GM11168 (cell line): Measurements from ENCODE around the gene RSPO4.
"Not testable (repeated sequence)": the region's sequence is repeated elsewhere in the genome, so short reads cannot be mapped to it uniquely, and the experiment has no call there.

ENCODE experiments used
- in situ Hi-C: fragments of 300-500 bp; cut with MboI; formaldehyde crosslinking; loops from one replicate; pipeline ENCODE4 v1.12.0; 2022; ENCODE audit warnings: low sequenced_read_pairs; ENCODE audit not compliant: unreplicated experiment

Gene RSPO4

DNA sequence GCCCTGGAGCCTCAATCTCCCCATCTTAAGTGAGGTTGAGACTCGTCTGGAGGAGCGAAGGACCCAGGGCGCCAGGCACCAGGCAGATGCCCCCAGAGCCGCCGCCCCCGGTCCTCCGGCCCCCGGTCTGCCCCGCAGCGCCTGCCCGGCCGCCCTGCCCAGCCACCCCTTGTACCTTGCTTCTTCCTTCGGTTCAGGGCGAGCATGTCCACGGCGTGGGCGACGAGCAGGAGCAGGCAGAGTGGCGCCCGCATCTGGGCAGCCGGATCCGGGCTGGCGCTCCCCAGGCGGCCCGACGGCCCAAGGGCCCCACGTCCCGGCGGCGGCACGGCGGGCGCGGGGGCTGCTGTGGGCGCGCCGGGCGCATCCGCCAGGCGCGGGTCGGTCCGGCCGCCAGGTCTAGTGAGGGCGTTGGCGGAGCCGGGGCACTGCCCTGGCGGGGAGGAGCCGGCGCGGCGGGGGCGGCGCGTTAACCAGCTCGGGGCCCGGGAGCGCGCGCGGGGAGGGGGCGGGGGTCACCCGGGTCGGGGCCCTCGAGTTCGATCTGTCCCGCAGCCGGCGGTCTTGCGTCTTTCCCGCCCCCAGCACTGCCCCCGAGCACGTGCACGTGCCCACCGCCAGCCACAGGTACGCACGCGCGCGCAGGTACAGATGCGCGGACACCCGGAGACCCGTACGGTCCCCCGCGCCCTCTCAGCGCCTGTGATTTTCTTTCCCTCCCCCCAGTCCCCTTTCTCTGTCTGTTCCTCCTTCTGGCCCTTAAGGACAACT is at the start of gene RSPO4:
Gene RSPO4 (minus strand): TSS at position 401 of the 771 bp plus-strand sequence. CDS start 147 bp downstream, at position 254.
- in situ Hi-C loops, result no loop called here

DNA sequence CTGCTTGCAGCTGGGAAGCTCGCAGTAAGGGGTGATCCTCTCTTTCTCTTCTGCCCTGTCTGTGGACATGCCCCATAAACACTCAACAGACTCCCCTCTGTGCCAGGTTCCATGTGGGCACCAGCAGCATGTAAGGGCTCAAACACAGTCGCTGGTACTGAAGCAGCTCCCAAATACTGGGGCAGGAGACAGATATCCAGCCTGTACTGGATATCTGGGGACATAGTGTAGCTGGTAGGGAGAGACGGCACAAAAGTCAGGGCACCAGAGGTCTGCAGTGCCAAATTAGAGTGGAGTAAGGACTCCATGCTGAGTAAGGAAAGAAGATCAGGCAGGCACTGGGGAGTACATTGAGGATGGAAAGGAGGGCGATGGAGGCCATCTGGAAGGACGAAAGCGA is 48.3 kb upstream of the RSPO4 start:
- in situ Hi-C loops, result no loop called here

DNA sequence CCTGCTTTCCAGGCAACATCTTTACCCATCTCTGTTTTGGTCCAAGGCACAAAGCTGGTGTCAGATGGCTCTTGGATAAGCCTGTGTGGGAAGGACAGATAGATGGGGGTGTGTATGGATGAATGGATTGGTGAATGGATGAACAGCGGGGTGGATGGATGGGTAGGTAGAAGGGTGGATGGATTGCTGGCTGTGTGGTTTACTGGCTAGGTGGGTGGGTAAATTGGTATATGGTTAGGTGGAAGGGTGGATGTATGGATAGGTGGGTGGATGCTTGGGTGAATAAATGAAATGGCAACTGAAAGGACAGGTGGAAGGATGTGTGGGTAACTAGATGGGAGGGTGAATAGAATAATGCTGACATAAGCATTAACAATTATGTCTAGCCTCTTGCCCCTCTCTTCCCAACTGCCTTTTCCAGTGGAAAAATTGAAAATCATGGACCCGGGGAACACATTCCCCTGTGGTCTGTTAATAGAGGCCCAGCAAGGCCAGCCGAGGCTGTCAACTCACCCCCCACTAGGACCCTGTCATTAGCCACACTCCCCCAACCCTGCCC is 43.8 kb upstream of the RSPO4 start:
- in situ Hi-C loops, result no loop called here

DNA sequence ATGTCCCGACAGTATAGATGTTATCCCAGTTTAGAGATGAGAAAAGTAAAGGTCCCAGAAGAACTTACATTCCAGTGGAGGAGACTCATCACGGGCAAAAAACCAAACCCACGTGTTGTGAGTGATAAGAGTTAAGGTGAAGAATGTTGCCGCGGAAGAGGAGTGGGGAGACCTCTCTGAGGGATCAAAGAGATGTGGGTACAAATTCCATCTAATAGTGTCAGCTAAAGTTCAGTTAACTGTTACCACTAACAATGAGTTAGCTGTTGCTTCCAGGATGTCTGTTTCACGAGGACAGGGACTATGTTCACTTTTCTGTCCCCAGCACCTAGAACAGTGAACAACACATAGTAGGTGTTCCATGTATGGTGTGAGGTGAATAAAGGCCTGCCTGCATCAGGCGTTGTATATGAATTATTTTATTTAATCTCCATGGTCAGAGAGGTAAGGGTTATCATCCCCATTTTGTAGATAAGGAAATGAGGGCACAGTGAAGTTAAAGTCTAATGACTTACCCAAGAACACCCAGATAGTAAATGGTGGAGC is 39.8 kb upstream of the RSPO4 start:
- in situ Hi-C loops, result no loop called here

DNA sequence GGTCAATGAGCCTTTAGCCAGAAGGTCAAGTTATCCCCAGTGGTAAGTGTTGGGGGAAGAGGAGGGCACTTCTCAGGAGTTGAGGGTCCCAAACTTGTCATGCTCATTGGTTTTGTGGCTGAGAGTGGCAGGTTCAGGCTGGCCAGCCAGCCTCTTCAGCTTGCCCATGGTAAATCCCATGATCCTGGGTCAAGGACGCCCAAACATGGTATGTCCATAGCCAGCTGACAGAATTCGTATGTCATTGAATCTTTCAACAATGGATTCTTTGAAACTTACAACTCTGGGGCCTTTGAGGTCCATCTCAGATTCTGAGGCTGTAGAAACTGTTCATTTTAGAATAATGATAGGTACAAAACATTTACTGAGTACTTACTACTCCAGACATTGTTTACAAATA is 36.1 kb upstream of the RSPO4 start:
- in situ Hi-C loops, result no loop called here

DNA sequence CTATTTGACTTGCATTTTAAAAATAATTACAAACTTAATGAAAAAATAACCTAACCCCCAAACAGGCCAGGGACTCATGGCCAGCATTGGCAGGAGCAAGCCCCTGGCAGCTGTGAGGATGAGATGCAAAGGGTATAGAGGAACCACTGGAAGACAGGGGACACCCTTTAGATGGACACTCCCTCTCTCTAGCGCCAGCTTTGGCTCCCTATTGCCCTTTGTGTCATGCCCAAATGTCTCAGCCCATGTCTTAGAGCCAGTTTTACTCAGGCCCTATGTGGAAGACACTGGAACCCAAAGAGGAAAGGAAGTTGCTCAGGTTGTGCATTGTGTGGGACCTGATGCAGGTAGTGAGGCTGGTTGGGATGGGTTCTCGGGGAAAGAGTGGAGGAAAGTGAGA is 34.9 kb upstream of the RSPO4 start:
- in situ Hi-C loops, result no loop called here

DNA sequence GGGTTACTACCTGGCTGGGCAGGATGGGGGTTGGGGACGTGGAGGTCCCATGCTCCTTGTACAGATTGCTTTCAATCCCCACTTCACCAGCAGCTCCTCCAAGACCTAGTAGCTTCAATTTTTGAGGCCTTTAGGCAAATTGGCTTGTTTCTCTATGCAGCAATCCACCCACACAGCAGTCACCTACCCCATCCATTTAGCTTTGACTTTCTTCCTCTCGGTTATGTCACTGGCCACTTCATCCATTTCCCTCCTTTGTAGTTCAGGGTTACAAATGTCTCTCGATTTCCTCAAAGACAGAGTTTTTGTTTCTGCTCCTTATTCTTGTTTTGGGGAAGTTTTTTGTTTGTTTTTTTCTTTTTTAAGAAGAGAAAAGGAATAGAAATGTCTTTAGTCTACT is 33.4 kb upstream of the RSPO4 start:
- in situ Hi-C loops, result no loop called here

DNA sequence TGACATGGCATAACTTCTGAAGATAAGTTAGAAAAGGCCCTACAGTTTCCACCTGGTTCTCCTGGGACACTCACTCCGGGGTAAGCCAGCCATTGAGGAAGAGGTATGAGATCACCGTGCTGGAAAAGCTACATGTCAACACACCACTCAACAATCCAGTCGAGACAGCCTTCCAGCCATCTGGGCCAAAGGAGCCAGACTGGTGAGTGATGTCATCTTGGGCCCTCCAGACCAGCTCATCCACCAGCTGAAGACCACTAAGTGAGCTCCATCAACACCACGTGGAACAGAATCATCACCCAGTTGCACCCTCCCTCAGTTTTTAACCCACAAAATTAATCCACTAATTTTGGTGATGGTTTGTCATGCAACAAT is 32.3 kb upstream of the RSPO4 start:
- in situ Hi-C loops, result no loop called here

DNA sequence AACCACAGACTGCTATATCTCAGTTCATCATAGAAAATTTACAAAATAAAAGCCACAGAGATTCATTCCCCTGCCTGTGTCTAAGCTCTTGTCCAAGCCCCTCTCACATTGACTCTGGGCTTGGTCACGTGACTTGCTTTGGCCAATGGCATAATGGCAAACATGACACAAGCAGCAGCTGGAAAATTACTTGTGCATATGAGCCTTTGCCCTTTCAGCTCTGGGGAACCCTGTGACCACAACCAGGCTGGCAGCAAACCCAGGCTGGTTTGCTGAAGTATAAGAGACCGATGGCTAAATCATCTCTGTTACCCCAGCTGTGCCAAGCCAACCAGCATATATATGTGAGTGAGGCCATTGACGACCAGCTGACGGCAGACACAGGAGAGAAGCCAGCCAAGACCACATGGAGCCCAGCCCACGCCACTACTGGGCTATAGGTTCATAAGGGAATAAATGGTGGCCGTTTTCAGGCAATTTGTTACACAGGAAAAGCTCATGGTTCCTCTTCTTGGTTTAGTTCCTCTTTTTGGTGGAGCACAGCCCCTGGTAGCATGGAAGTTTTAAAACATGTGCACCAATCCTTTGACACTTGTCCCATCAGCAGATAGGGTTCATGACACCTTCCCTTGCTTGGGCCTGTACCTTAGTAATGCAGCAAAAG is 31.8 kb upstream of the RSPO4 start:
- in situ Hi-C loops, result no loop called here

DNA sequence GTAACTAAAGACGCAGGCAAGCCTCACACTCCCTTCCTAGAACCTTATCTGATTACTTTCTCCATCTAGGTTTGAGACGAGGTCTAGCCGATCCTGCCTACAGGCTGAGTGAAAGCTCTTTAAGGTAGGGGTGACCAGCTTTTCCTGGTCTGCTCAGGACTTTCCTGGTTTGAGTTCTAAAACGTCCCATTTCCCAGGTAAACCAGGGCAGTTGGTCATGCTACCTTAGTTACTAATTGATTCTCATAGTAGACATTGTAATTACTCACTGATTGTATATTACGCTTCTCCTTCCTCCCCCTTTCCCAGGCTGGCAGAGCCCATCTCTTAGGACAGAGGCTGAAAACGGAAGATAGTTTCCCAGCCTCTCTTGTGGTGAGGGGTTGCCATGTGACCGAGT is 27.9 kb upstream of the RSPO4 start:
- in situ Hi-C loops, result no loop called here

DNA sequence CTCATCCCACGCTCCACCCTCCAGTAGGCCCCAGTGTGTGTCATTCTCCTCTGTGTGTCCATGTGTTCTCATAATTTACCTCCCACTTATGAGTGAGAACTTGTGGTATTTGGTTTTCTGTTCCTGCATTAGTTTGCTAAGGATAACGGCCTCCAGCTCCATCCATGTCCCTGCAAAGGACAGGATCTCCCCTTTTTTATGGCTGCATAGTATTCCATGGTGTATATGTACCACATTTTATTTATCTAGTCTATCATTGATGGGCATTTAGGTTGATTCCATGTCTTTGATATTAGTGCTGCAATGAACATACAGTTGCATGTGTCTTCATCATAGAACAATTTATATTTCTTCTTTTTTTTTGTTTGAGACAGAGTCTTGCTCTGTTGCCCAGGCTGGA is 24.1 kb upstream of the RSPO4 start:
- in situ Hi-C loops, result not testable (repeated sequence)

DNA sequence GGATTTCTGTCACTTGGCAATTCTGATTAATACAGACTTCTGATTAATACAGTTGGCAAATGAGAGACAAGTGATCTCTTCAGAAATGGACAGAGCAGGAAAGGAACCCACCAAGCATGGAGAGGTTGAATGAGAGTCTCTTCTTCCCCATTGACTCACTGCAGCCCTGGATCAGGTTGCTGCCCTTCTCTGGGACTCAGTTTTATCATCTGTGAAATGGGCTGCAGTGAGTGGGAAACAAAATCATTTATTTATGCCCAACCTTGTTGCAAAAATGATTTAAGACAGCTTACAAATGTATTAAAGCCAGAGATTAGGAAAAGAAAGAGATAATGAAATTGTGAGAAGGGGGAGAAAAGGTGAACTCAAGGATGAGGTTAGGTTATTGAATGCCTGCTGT is 20.8 kb upstream of the RSPO4 start:
- in situ Hi-C loops, result no loop called here

DNA sequence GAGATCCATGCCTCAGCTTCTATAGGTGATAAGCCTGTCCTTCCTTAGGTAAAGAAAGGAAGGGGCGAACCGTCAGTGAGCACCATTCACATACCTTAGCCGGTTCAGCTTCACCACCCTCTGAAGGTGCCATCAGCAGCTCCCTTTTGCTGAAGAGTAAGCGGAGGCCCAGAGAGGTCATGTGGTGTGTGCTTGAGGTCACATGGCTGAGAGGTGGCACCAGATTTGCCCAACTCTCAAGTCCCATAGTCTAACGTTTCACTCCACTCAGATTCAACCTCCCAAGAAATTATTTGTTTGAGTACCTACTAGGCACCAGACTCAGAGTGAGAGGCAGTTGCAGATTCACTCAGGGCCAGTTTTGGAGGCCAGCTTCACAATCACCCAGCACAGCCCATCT is 18.5 kb upstream of the RSPO4 start:
- in situ Hi-C loops, result no loop called here

DNA sequence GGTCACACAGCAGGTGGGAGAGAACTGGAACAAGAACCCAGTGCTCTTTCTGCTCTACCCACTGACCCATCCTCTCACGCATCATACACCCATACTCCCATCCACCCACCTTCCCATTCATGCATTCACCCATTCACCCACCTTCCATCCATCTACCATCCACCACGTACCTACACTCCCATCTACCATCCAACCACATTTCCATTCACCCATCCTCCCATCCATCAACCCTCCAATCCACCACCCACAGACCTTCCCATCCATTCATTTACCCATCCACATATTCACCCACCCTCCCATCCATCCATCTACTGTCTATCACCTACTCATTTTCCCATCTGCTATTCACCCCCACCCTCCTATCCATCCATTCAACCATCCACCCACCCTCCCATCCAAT is 17.2 kb upstream of the RSPO4 start:
- in situ Hi-C loops, result no loop called here

DNA sequence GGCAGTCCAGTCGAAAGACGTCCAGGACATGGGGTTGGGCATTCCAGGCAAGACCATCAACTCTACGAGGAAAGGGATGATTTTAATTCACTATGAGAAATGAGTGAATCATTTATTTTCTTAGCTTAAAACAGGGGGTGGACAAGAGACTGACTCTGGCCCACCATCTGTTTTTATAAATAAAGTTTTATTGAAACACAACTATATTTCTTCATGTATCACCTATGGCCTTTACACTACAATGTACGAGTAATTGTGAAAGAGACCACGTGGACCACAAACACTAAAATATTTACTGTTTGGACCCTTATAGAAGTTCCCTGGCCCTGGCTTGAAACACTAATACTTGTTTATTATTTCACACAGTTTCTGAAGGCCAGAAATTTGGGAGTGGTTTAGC is 15.6 kb upstream of the RSPO4 start:
- in situ Hi-C loops, result no loop called here

DNA sequence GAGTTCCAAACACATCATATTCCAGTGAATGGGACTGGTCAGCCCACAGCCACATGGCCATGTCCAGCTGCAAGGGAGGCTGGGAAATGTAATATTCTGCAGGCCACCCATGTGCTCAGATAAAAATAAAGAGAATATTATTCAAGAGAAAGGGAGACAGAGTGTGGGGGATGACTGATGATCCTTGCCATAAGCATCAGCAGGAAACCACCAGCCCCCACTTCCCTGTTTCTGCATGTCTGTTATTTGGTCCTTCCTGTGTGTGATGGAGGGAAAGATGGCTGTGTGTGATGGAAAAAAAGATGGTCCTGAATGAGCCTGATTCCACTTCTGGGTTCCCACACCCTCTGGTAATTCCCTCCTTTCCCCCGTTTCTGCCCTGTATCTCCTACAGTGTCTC is 13.1 kb upstream of the RSPO4 start:
- in situ Hi-C loops, result no loop called here

DNA sequence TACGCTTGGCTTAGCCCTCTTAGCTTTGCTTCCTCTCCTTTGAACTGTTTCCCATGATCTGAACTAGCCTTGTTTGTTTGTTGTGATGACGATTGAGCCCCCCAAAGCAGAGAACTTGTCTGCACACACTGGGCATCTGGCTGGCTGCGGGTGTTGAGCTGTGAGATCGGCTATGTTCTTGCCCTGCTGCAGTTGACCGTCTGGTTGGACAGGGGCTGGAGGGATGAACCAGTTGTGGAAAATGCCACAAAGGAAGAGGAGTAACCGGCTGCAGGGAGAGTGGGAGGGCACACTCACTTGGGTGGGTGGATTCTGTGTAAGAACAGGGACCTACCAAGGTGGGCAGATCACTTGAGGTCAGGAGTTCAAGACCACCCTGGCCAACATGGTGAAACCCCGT is 12.4 kb upstream of the RSPO4 start:
- in situ Hi-C loops, result no loop called here

DNA sequence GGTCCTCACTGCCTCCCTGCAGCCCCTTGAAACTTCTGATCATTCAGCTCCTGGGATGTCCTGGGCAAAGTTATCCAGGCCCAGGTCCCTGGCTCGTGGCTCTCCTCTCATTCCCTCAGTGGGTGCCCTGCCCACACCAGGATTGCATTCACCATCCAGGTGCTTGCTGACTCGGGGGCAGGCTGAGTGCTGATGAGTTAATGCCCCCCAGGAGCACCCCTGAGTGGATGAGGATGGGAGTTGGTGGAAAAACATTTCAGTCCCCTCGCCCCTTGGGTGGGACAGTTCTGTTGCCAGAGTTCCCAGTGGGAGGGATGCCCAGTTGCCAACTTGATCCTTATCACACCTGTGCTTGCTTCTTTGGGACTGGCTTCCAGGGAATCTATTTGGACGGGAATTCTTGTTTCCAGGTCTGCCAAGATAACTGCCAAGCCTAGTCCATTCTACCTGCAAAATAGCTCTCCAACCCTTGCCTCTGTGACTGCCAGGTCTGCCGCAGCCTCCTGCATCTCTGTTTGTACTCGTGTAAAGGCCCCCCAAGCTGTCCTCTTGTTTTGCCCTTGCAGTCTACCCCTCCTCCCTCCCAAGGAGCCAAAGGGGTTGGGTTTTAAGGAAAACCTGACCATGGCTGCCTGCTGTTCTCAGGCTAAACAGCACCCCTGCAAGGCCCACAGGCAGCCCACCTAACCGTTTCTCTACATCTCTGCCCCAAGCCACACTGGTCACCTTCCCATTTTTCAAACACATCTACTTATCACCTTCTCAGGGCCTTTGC is 11.6 kb upstream of the RSPO4 start:
- in situ Hi-C loops, result no loop called here

DNA sequence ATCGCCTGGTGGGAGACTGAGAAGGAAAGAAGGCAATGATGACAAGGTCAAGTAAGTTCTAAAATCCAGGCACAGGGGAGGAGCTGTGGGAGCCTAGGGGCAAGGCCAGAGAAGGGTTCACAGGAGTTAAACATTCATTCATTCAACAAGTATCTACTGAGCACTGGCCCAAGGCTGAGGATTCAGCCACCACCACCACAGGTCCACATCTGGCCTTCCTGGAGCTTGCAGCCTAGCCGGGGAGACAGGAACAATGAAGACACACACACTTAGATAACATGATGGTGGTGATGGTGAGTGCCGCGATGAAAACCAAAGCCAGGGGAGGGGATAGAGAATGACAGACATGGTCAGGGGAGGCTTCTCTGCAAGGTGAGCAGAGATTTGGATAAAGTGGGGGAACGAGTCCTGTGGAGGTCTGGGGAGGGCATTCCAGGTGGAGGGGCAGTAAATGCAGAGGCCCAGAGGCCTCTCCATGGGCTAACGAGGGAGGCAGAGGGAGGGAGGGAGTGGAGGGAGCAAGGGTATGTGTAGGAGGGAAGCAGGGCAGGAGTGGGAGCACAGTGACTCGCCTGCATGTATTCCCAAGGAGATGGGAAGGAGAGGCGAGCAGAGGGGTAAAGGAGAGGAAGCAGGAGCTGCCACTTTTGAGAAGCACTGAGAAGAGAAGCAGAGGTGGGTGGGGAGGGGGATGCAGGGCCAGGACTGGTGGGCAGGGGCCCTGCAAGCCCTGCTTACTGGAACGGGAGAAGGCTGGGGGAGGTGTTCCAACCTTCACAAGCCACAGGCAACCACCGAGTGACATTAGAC is 10.5 kb upstream of the RSPO4 start:
- in situ Hi-C loops, result no loop called here

DNA sequence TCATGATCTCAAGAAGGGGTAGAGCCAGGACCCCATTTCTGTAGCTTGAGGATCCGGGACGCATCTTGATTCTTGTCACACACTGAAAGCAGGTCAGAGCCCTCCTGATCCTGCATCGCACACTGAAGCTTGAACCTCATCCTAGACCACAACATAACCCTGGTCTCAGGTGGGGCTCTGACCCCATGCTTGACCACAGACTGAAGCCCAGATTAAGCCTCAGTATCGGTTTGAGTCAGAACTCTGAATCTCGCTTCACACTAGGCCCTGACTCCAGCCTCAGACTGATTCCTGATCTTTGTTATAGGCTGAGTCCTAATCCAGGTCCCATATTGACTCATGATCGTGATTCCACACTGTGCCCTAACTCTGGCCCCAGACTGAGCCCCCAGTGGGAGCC is 8.5 kb upstream of the RSPO4 start:
- in situ Hi-C loops, result no loop called here
